HG03045 (cell line): ENCODE results near the gene YEATS2.

Experiments used
- ATAC-seq: cut with Tn5 transposase; IDR thresholded peaks from one replicate; pipeline ENCODE4 v1.9.1; 2021; ENCODE audit warnings: mild to moderate bottlenecking, moderate library complexity; ENCODE audit not compliant: unreplicated experiment

Gene YEATS2

DNA sequence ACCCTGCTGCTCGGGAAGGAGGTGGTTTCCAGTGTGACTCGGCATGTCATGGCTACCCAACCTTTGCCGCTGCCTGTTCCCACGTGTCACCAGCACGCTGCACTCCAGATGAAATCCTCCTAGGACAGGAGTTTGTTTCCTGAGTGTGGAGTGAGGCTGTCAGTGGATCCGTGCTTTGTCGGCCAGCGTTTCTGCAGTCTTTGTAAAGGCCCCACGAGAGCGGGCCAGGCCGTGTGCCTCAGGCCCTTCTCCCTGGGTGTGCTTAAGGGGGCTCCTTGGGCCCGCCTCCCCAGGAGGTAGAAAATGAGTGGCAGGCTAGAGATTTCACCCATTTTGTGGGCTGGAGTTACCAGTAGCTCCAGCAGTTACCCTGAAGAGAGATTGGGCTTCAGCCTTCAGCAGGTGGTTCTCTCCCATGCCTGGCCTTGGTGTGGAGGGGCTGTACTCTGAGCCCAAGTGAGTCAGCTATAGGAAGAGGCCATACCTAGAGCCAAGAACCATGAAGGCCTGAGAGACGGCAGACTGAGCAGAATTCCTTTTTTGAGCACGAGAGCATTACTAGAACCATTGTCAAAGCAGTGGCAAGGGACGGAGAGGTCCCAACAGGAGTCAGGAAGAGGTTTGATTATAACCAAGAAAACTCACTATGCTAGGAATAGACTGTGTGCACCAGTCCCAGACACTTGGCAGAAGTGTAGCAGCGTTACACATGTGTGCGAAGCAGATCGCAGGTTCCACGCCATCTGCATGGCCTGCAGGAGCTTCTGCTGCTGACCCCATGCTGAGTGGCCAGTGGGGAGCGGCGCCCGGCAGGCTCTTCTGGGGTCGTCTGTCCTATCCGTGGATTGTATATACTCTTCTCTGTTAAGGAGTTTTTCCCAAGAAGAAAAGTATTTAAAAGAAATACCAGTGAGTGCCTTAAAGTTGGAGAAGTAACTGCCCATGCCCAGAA is 113.3 kb downstream of the YEATS2 start:
- ATAC-seq, result no peak

- ATAC-seq, result no peak
These were observed 114.0 kb downstream of the YEATS2 start for GRCh38 chr3:183811638-183812037.

DNA sequence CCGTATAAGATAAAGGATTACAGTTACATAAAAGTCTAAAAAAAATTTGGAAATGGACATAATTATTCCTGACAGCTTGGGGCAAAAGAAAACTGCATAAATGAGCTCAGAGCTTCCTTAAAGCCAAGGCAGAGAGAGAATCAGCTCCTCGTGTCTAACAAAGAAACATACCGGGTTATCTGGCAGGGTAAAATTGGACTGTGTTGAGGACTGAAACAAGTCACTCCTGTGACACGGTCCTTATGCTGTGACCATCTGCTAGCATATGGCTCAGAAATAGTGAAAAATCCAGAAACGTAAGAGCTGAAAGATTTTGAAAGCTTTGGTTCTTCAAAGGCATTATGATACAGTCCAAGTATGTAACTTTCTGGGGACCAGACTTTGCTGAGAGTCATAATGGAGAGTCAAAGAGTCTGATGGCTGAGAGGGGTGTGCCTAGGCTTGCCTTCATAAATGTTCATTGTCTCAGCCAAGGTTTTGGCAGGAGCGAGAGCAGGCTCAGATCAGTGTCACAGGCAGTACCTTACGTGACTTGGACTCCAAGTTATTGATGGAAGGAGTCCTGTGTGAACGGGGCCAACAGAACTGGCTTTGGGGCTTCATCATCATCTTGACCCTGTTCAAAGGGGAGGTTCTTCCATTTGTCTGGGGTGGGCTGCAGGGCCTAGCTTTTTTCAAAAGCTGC is 115.3 kb downstream of the YEATS2 start:
- no peak for ATAC-seq

DNA sequence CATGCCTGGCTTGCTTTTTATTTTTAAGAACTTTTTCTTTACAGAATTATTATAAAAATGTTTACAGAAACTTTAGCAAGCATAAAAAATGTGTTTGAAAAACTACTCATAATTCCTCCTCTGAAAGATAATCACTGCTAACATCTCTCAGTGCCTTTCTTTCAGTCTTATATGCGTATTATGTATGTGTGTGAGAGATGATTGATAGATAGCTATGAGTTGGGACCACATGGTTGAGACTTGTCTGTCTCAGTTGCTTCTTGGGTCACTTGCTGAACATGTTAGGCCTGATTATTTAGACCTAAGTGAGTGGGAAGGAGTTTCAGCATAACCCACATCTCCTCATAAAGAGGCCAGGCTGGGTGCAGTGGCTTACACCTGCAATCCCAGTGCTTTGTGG is 116.6 kb downstream of the YEATS2 start:
- ATAC-seq, result no peak

- ATAC-seq, result no peak
These were observed 118.0 kb downstream of the YEATS2 start for GRCh38 chr3:183815563-183815940.

GRCh38 chr3:183815951-183816475 is 118.4 kb downstream of the YEATS2 start:
- no peak for ATAC-seq

DNA sequence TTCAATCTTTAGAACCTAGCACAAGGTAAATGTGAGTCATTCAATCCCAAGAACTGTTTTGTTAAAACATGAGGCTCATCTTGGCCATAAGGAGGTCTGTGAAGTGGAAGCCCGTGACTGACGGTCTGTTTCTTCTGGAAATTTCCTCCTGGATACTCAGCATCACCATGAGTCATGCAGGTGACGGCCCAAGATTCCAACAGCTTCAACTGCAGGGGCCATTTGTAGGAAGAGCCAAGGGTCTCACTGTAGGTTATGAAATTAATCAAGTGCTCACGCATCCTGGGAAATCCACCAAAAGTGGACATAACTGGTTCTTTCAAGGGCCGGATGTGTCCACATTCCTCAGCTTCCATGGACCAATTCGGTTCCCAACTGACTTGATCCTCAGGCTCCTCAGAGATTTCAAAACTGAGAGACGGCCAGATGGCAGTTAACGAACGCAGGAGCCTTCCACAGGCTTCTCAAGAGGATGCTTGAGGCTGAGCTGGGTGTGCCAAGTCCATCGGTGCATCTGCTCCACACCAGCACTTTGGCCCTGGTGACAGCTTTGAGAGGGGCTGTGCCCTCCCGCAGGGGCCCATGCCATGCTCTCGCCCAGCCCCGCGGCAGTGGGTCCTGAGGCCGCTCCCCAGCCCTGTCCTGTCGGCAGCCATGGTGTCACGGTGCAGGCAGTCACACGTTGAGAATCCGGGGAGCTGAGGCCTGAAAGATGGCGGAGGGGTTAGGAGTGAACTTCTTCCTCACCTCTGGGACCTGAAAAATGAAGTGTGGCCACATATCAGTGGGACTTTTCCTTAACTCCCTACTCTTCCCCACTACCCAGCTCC is 119.3 kb downstream of the YEATS2 start:
- ATAC-seq, result no peak

DNA sequence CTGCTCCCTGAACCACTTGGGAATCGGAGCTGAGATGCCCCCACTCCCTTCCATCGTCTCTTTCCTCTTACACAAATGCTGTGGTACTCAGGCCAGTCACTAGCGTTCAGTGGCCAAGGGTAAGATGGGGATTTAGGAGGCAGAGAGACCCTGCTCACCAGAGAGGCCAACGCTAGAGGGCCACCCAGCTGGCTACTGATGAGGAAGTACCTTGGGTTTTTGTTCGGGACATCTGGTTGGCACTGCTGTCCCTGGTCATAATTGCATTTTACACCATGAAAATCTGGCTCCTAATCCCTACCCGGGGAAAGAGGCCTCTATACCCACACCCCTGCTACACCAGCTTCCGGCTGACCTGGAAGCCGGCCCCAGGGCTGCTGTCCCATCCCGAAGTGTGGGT is 120.0 kb downstream of the YEATS2 start:
- no peak for ATAC-seq

DNA sequence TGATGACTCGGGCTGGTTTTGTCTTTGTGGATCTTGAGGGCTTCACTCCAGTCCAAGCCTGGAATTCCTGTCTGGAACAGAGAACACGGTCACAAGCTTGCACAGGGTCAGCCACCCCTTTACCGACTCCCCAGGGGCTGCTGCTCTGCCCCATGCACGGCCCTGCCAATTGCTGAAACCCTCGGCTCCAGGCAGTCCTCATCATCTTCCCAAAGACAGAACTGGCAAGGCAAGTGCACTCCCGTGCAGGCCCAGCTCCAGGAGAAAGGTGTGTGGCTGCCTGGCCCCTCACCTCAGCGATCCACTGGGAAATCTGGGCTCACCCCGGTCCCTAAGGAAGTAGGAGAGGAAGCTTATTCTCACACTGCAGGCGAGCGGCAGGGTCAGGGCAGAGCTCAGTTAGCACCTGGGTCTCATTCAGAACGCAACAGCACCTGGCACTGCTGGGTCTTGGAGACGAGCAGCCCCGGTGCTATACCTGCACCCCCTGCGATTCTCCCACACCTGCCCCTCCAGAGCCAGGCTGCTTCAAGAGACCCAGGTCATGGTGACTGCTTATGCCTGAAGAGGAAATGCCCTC is 120.5 kb downstream of the YEATS2 start:
- ATAC-seq, result no peak

DNA sequence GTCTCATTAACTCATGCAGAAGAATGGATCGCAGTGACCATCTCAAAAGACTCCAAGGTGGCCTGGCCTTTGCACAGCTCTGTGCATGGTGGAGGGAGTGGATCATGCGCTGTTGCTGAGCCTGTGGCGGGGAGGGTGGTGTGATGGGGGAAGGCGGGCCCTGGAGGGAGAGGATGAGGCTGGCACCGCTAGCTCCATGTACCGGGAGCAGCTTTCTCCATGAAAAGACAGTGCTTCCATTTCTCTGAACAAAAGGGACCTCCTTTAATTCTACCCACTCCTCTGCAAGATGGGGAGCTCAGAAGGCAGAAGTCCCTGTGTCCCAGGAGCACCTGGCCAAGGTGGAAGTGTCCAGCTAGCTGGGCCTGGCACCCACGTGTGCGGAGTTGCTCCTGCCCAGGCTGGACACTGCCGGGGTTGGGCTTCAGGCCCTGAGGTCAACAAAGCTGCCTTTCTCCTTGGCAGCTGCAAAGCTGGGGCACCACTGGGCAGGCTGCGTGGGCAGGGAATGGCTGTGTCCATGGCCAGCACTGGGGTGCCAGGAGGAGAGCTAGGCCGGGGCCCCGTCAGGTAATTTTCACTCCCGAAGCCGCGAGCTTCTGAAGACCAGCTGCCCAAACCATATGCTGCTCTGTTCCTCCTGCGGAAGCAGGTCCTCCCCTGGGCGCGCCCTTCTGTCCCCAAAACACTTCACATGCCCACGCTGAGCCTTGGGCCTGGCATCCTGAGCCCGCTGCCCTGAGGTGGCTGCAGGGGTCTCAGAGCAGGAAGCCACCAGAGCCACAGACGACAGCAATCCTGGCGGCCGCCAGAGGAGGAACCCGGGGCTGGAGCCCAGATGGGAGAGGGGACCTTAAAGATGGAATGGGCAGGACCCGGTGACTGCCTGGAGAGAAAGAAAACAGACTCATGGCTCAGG is 121.4 kb downstream of the YEATS2 start:
- no peak for ATAC-seq

- ATAC-seq, result no peak
These were observed 122.2 kb downstream of the YEATS2 start for GRCh38 chr3:183819831-183820230.

- ATAC-seq, result no peak
These were observed 125.0 kb downstream of the YEATS2 start for GRCh38 chr3:183822631-183823030.

GRCh38 chr3:183823963-183824362 is 126.4 kb downstream of the YEATS2 start:
- no peak for ATAC-seq

DNA sequence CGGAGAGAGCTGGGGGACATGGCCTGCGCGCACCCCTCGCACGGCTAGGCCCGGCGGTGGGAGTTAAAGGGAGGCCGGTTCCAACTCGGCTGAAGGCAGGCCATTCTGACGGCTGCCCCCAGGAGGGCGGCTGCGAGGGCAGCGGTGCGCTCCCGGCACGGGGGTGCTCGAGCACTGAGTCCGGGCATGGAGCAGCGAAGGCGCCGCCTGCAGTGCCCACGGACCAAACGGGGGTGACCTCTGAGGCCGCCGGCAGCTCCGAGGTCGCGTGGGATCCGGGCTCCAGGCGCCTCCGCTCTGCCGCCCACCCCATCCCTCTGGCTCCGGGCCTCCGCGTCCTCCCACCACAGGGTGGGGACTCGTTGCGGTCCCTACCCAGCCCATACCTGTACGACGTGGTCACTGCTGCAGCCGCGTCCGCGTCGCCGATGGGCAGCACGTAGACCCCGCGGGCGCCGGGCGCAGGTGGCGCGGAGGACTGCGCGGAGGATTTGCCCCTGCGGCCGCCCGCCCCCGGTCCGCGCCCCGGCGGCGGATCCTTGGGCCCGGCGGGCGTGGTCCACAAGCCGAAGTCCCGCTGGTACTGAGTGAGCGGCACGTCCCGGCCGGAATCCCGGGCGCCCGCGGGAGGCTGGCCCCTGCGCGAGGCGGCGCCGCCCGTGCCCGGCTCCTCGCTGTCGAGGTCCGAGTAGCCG is 127.3 kb downstream of the YEATS2 start:
- ATAC-seq, result peak; percentile 28

DNA sequence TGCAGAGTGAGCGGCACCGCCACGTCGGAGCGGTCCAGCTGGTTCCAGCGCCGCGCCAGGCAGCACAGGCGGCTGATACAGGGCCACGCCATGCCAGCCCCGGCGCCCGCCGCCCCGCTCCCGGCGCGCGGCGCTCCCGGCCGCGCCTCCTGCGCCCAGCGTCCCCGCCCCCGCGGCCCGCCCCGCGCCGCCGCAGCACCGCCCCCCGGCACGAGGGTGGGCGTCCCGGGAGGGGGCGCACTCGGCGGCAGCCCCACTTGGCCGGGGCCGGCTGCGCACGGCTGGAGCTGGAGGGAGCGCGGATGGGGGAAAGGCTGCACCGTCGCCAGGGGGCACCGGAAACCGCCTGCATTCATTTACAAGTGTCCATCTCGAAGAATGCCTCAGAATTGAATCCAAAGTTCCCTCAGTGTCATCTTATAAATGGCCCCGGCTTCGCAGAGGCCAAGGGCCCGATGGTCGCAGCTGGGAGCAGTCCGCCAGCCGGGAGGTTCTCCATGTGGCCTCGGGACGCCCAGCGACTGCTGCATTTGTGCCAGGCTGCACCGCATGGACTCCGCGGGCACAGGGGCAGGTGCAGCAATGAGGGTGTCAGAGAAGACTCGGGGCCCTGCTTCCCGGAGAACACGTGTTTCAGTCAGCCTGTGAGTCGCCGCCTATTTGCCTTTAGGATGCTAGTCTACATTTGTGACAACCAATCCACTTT is 128.0 kb downstream of the YEATS2 start, which contains the start of gene MAP6D1:
MAP6D1 (minus strand) TSS at position 122 of the 706 bp plus-strand sequence; CDS start at position 92, 30 bp downstream.
- ATAC-seq, result peak; percentile 49

GRCh38 chr3:183826448-183827250 is 129.1 kb downstream of the YEATS2 start:
- no peak for ATAC-seq

- no peak for ATAC-seq
These were observed 130.4 kb downstream of the YEATS2 start for GRCh38 chr3:183827809-183828537.
